Cardiac muscle cell (in vitro differentiated cells and primary cell): Measurements from ENCODE around the gene TRIM10. TPM values are rescaled to one million over a fixed set of nuclear protein-coding genes. Genes with fewer than 3 reads are reported as not detected.

Experiments
- DNase-seq, 2 donors: peaks; one replicate each; pipeline versions ENCODE4 v3.0.0 to v3.0.0-alpha.2; 2010 to 2017; ENCODE audit warnings: low read depth in 1 of 2, low spot score in 1 of 2
- H3K27ac ChIP-seq: fragments of 200-600 bp; sonication (generic); 2 replicates; pipeline ENCODE4 v1.5.1; 2016
- H3K27me3 ChIP-seq: fragments of 200-600 bp; sonication (generic); 2 replicates; pipeline ENCODE4 v1.6.0; 2016; ENCODE audit warnings: control low read depth
- H3K36me3 ChIP-seq: fragments of 200-600 bp; sonication (generic); 2 replicates; pipeline ENCODE4 v1.5.1; 2016; ENCODE audit warnings: control low read depth
- H3K4me1 ChIP-seq: fragments of 200-600 bp; sonication (generic); 2 replicates; pipeline ENCODE4 v1.8.1; 2017; ENCODE audit warnings: low read depth, mild to moderate bottlenecking, mixed run types
- H3K4me3 ChIP-seq: fragments of 200-600 bp; sonication (generic); 2 replicates; pipeline ENCODE4 v1.5.1; 2016; ENCODE audit warnings: mild to moderate bottlenecking
- H3K9me3 ChIP-seq: fragments of 200-600 bp; sonication (generic); 2 replicates; pipeline ENCODE4 v1.5.1; 2017; ENCODE audit warnings: low read depth, mild to moderate bottlenecking, control low read depth
- CTCF ChIP-seq: IDR thresholded peaks from 2 replicates; pipeline ENCODE4 v1.5.1; 2012; ENCODE audit warnings: low read depth, mild to moderate bottlenecking, low read length
- polyA plus RNA-seq: library from polyadenylated mRNA; unstranded; fragments of >200 nt; fragmentation: Nextera tagmentation; extraction: Ambion mirVana; gene quantifications from 2 replicates; pipeline ENCODE4 v1.2.1, GENCODE V29; 2016
- total RNA-seq: library from RNA; depleted of rRNA; stranded (reverse); fragments of >200 nt; gene quantifications from 2 replicates; pipeline ENCODE4 v1.2.3, GENCODE V29; 2016

TRIM10 gene
- total and polyA plus RNA-seq, 2 experiments from 2014 or later = not detected

- DNase-seq = no peak
These were observed 34.0 kb upstream of the TRIM10 start for GRCh38 chr6:30194797-30195690.

GRCh38 chr6:30192076-30192475 lies 31.1 kb upstream of the TRIM10 start:
- TF ChIP-seq CTCF = no peak
- no peak for DNase-seq
- Histone ChIP-seq H3K4me1 (no peaks in the 10 kb centered on the region), H3K27ac (no peak overlapping the region), H3K36me3 (peaks cover 8% of the 10 kb centered on the region), H3K27me3 (no peaks in the 10 kb centered on the region), H3K4me3 (no peak overlapping the region), H3K9me3 (no peaks in the 10 kb centered on the region)

More at GRCh38 chr6:30194797-30195690, 34.0 kb upstream of the TRIM10 start:
- Histone ChIP-seq H3K36me3 (no peaks in the 10 kb centered on the region), H3K9me3 (no peaks in the 10 kb centered on the region), H3K4me3 (no peak overlapping the region), H3K27ac (no peak overlapping the region), H3K27me3 (no peaks in the 10 kb centered on the region), H3K4me1 (no peaks in the 10 kb centered on the region)
- no peak for TF ChIP-seq CTCF

GRCh38 chr6:30188541-30188940 lies 27.5 kb upstream of the TRIM10 start:
- H3K27ac ChIP-seq = no peak overlapping the region

GRCh38 chr6:30185846-30186484 lies 25.0 kb upstream of the TRIM10 start:
- no peak for TF ChIP-seq CTCF
- H3K27ac ChIP-seq = no peak overlapping the region
- H3K4me3 ChIP-seq = no peak overlapping the region
- peaks cover 14% of the 10 kb centered on the region for H3K36me3 ChIP-seq
- no peak for DNase-seq
- H3K27me3 ChIP-seq = no peaks in the 10 kb centered on the region
- no peaks in the 10 kb centered on the region for H3K9me3 ChIP-seq
- H3K4me1 ChIP-seq = no peaks in the 10 kb centered on the region

More at GRCh38 chr6:30188541-30188940, 27.5 kb upstream of the TRIM10 start:
- H3K4me3 ChIP-seq = no peak overlapping the region
- H3K27me3 ChIP-seq = no peaks in the 10 kb centered on the region
- no peak for TF ChIP-seq CTCF
- no peaks in the 10 kb centered on the region for H3K4me1 ChIP-seq
- H3K36me3 ChIP-seq = peaks cover 14% of the 10 kb centered on the region
- no peaks in the 10 kb centered on the region for H3K9me3 ChIP-seq
- DNase-seq = no peak

- no peak for TF ChIP-seq CTCF
- no peak for DNase-seq
- no peak overlapping the region for H3K27ac ChIP-seq
- H3K9me3 ChIP-seq = no peaks in the 10 kb centered on the region
- H3K4me1 ChIP-seq = no peaks in the 10 kb centered on the region
- no peak overlapping the region for H3K4me3 ChIP-seq
- H3K36me3 ChIP-seq = peaks cover 11% of the 10 kb centered on the region
- H3K27me3 ChIP-seq = no peaks in the 10 kb centered on the region
These were observed 23.5 kb upstream of the TRIM10 start for GRCh38 chr6:30184417-30185031.
